Esophagus muscularis mucosa (tissue), 3 donors: ENCODE results near the gene POLE3.

Experiments used
- CTCF ChIP-seq, 3 experiments: fragments of 200-600 bp in 2 of 3; fragments of 450-650 bp in 1 of 3; sonication (generic) in 2 of 3; IDR thresholded peaks; one replicate each; pipeline ENCODE4 v1.5.1; 2017 to 2019; ENCODE audit warnings: antibody characterized with exemption in 3 of 3, mild to moderate bottlenecking in 2 of 3, moderate library complexity in 1 of 3
- POLR2A ChIP-seq: fragments of 450-650 bp; IDR thresholded peaks from one replicate; pipeline ENCODE4 v1.6.1; 2017; ENCODE audit warnings: antibody characterized with exemption, moderate library complexity, mild to moderate bottlenecking, low read depth
- POLR2AphosphoS5 ChIP-seq, 2 donors: sonication (generic); formaldehyde crosslinking; IDR thresholded peaks; one replicate each; pipeline ENCODE4 v1.6.1; 2017; ENCODE audit warnings: antibody characterized with exemption in 2 of 2

GRCh38 chr9:113397203-113397631 is 13.3 kb downstream of the POLE3 start:
- TF ChIP-seq CTCF (IDR thresholded peaks at IDR 0.05) (no peak), POLR2AphosphoS5 (IDR thresholded peaks at IDR 0.05) (no peak), POLR2A (no peak)
